ENCODE data around the gene TPCN1.

TPCN1 gene

GRCh38 chr12:113326775-113327395, 105.6 kb downstream of the TPCN1 start:
- no peaks in the 10 kb centered on the region; the same call in 1 of the 2 replicates for H3K36me3 ChIP-seq
- TF ChIP-seq CTCF (IDR thresholded peaks at IDR 0.05; ENCODE audit: low read depth, low read length), result no peak
- no peak for DNase-seq
- H3K27me3 ChIP-seq (ENCODE audit: insufficient read depth, low read depth, severe bottlenecking), result no peaks in the 10 kb centered on the region
- no peak overlapping the region for H3K4me3 ChIP-seq (ENCODE audit: low read depth, low read length)
- no peak overlapping the region for H3K27ac ChIP-seq
- H3K9me3 ChIP-seq (ENCODE audit: severe bottlenecking), result no peaks in the 10 kb centered on the region

GRCh38 chr12:113328368-113328889, 107.2 kb downstream of the TPCN1 start:
- H3K27me3 ChIP-seq (ENCODE audit: insufficient read depth, low read depth, severe bottlenecking), result no peaks in the 10 kb centered on the region

GRCh38 chr12:113329022-113329790, 107.9 kb downstream of the TPCN1 start:
- Histone ChIP-seq H3K36me3 (no peaks in the 10 kb centered on the region; the same call in none of the 2 replicates), H3K4me3 (ENCODE audit: low read depth, low read length) (no peak overlapping the region), H3K9me3 (ENCODE audit: severe bottlenecking) (no peaks in the 10 kb centered on the region), H3K27ac (no peak overlapping the region), H3K27me3 (ENCODE audit: insufficient read depth, low read depth, severe bottlenecking) (no peaks in the 10 kb centered on the region)
- TF ChIP-seq CTCF (IDR thresholded peaks at IDR 0.05; ENCODE audit: low read depth, low read length), result no peak
- DNase-seq, result no peak

More at GRCh38 chr12:113328368-113328889, 107.2 kb downstream of the TPCN1 start:
- no peak overlapping the region for H3K27ac ChIP-seq
- TF ChIP-seq CTCF (IDR thresholded peaks at IDR 0.05; ENCODE audit: low read depth, low read length), result no peak
- no peak for DNase-seq
- no peaks in the 10 kb centered on the region; the same call in none of the 2 replicates for H3K36me3 ChIP-seq
- H3K9me3 ChIP-seq (ENCODE audit: severe bottlenecking), result no peaks in the 10 kb centered on the region
- H3K4me3 ChIP-seq (ENCODE audit: low read depth, low read length), result no peak overlapping the region

GRCh38 chr12:113329791-113330417, 108.6 kb downstream of the TPCN1 start:
- no peak for DNase-seq
- no peak for TF ChIP-seq CTCF (IDR thresholded peaks at IDR 0.05; ENCODE audit: low read depth, low read length)
- Histone ChIP-seq H3K36me3 (no peaks in the 10 kb centered on the region; the same call in none of the 2 replicates), H3K27me3 (ENCODE audit: insufficient read depth, low read depth, severe bottlenecking) (no peaks in the 10 kb centered on the region), H3K9me3 (ENCODE audit: severe bottlenecking) (no peaks in the 10 kb centered on the region), H3K27ac (no peak overlapping the region), H3K4me3 (ENCODE audit: low read depth, low read length) (no peak overlapping the region)

- no peak for TF ChIP-seq CTCF (IDR thresholded peaks at IDR 0.05; ENCODE audit: low read depth, low read length)
- Histone ChIP-seq H3K36me3 (no peaks in the 10 kb centered on the region; the same call in none of the 2 replicates), H3K27me3 (ENCODE audit: insufficient read depth, low read depth, severe bottlenecking) (no peaks in the 10 kb centered on the region), H3K27ac (no peak overlapping the region), H3K9me3 (ENCODE audit: severe bottlenecking) (no peaks in the 10 kb centered on the region), H3K4me3 (ENCODE audit: low read depth, low read length) (no peak overlapping the region)
- DNase-seq, result no peak
Observed at GRCh38 chr12:113330505-113330904, 109.2 kb downstream of the TPCN1 start.

All from WERI-Rb-1 (cell line).